Stimulated activated memory B cell treated with anti-CD40 and anti-IgM and Interleukin-4, amounts not matched to agents 10 μg/mL and 1 μg/mL and 100 μg/mL, for 72 hours (primary cell): ENCODE results near the gene IGSF11.
A peak's percentile ranks its signal among the peaks of the same experiment; 100 is the strongest.

ENCODE experiments used
- ATAC-seq: fragments of 150-1000 bp; cut with Tn5 transposase; 2 replicates; pipeline ENCODE4 v1.10.0; 2021
- H3K27ac Mint-ChIP-seq: one replicate; pipeline ENCODE4 v1.8.0; 2022; ENCODE audit warnings: mild to moderate bottlenecking, mixed read lengths
- H3K27me3 Mint-ChIP-seq: one replicate; pipeline ENCODE4 v1.8.0; 2022; ENCODE audit warnings: mixed read lengths
- H3K36me3 Mint-ChIP-seq: one replicate; pipeline ENCODE4 v1.8.0; 2022; ENCODE audit warnings: mixed read lengths
- H3K4me1 Mint-ChIP-seq: one replicate; pipeline ENCODE4 v1.8.0; 2022; ENCODE audit warnings: mixed read lengths
- H3K4me3 Mint-ChIP-seq: one replicate; pipeline ENCODE4 v1.8.0; 2022; ENCODE audit warnings: mild to moderate bottlenecking, moderate library complexity, mixed read lengths
- H3K9me3 Mint-ChIP-seq: one replicate; pipeline ENCODE4 v1.8.0; 2022; ENCODE audit warnings: mixed read lengths

Gene IGSF11

DNA sequence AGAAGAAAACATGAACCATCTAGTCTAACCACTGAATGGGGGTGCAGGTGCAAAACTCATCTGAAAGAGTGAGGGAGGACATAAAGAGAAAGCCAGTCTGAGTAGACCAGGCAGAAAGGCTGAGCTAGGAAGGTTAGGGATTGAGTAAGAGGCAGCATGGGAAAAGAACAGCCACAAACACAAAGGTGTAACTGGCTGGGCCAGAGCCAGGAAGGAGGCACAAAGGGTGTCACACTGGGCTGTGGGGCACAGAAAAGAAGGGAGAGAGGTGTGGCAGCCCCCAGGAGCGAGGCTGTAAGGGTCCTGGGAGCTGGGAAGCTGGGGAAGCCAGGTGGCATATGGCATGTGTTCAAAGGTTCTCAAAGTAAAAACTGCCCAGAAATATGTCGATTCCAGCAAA, 18.7 kb downstream of the IGSF11 start:
- no peak for ATAC-seq
- no peak overlapping the region for H3K27ac Mint-ChIP-seq
- no peak overlapping the region for H3K4me3 Mint-ChIP-seq
- H3K4me1 Mint-ChIP-seq, result no peaks in the 10 kb centered on the region
- peaks cover 44% of the 10 kb centered on the region for H3K27me3 Mint-ChIP-seq
- H3K9me3 Mint-ChIP-seq, result no peaks in the 10 kb centered on the region
- no peaks in the 10 kb centered on the region for H3K36me3 Mint-ChIP-seq

DNA sequence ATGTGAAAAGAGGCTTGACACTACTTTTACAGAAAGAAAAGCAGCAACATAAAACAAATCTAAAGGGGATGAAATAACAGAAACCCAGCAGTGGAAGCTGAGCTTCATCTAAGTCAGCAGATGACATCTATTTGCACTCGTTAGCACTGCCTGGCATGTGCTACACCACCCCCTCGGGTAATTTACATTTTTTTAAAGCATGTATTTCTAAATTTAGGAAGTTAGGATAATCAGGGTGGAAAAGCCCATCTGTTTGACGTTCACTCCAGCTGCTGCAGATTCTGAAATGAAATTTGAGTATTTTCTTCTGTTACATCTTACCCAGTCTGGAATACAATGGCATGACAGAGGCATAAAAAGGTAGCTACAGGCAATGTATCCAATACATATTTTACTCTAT, 20.7 kb downstream of the IGSF11 start:
- H3K27me3 Mint-ChIP-seq, result peaks cover 35% of the 10 kb centered on the region
- no peak for ATAC-seq
- H3K36me3 Mint-ChIP-seq, result no peaks in the 10 kb centered on the region
- H3K27ac Mint-ChIP-seq, result no peak overlapping the region
- H3K9me3 Mint-ChIP-seq, result no peaks in the 10 kb centered on the region
- no peaks in the 10 kb centered on the region for H3K4me1 Mint-ChIP-seq
- no peak overlapping the region for H3K4me3 Mint-ChIP-seq

DNA sequence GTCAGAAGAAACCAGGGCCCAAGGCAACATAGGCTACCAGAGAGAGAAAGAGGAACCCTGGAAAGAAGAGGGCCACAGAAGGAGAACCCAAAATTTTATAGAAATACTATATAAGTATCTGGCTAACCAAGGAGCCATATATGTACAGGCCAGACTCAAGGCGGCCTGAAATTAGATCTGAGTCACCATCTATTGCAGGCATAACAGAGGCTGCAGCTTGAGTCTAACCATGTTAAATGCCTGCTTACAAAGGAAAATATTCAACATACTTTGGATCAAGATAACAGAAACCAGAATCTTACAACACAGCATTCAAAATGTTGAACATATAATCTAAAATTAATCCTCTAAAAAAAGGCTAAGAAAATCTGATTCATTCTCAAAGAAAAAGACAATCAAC, 23.1 kb downstream of the IGSF11 start:
- H3K27ac Mint-ChIP-seq, result no peak overlapping the region

DNA sequence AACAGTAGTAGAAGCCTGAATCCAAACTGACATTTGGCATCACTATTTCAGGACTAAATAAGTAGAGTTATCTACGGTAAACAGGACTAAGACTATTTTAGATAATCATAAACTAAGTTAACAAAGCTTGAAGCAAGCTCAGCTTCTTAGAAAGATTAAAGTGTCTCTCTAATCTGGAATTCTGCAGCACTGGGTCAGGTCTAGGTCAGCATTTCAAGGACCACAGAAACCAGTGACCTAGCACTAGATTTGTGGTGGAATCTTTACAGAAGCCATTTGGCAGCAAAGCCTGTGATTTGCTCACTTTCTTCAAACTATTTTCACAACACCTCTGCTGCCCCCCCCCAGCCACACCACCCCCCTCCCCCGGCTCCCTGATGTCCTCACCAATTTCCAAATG, 37.5 kb downstream of the IGSF11 start:
- ATAC-seq, result no peak

More for the DNA sequence above, 23.1 kb downstream of the IGSF11 start:
- Mint-ChIP-seq H3K36me3 (no peaks in the 10 kb centered on the region), H3K4me3 (no peak overlapping the region), H3K27me3 (peaks cover 48% of the 10 kb centered on the region), H3K9me3 (peaks cover 5% of the 10 kb centered on the region), H3K4me1 (no peaks in the 10 kb centered on the region)
- no peak for ATAC-seq

DNA sequence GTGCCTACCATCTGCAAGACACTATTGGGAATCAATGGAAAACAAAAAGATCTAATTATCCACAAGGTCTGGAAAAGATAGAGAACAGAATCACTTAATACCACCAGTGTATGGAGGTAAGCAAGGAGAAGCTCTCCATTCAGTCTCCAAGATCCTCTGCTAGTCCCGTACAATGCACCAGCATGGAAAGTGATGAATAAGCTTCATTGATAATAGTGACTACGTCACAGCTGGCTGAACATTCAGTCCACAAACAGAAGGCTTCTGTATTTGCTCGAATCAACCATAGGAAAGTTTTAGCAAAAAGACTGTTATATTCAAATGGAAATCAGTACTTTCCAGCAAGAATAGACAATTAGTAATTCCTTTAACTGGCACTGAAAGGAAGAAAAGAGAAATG, 42.9 kb downstream of the IGSF11 start:
- Mint-ChIP-seq H3K27ac (no peak overlapping the region), H3K36me3 (no peaks in the 10 kb centered on the region), H3K9me3 (no peaks in the 10 kb centered on the region), H3K4me3 (no peak overlapping the region), H3K27me3 (no peaks in the 10 kb centered on the region), H3K4me1 (no peaks in the 10 kb centered on the region)
- ATAC-seq, result no peak

More for the DNA sequence above, 37.5 kb downstream of the IGSF11 start:
- peaks cover 3% of the 10 kb centered on the region for H3K9me3 Mint-ChIP-seq
- H3K27me3 Mint-ChIP-seq, result no peaks in the 10 kb centered on the region
- no peaks in the 10 kb centered on the region for H3K36me3 Mint-ChIP-seq
- H3K27ac Mint-ChIP-seq, result no peak overlapping the region
- H3K4me3 Mint-ChIP-seq, result no peak overlapping the region
- no peaks in the 10 kb centered on the region for H3K4me1 Mint-ChIP-seq

DNA sequence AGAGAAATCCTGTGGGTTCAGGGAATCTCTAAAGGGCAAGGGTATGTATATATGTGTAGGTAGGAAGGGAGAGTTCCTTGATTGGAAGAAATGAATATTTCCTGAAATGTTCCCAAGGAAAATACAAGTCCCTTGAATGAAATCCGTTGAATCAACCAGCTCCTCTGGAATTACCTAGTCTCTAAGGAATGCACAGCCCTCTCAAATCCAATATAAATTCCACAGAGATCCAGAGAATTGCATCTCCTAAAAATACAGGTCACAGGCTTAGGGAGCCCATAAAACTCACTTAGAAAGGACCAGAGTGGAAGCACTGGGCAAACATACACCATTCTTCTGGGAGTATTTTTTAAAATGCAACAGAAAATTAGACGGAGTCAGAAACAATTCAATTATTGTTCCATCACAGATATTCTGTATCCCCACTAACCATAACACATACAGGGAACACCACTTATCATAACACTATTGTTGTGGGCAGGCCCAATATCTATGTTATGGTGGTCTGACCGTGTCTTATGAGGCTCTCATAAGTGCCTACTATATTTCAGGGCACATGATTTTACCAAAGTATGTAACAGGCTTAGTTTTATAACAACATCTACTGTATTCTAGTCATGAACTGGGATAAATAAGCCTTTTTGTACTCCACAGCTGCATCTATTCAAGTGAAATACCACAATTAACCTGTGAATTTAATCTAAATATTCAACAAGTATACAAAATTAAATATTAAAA, 43.7 kb downstream of the IGSF11 start:
- Mint-ChIP-seq H3K9me3 (no peaks in the 10 kb centered on the region), H3K36me3 (no peaks in the 10 kb centered on the region), H3K27ac (no peak overlapping the region), H3K27me3 (peaks cover 4% of the 10 kb centered on the region), H3K4me3 (no peak overlapping the region), H3K4me1 (no peaks in the 10 kb centered on the region)
- ATAC-seq, result no peak

DNA sequence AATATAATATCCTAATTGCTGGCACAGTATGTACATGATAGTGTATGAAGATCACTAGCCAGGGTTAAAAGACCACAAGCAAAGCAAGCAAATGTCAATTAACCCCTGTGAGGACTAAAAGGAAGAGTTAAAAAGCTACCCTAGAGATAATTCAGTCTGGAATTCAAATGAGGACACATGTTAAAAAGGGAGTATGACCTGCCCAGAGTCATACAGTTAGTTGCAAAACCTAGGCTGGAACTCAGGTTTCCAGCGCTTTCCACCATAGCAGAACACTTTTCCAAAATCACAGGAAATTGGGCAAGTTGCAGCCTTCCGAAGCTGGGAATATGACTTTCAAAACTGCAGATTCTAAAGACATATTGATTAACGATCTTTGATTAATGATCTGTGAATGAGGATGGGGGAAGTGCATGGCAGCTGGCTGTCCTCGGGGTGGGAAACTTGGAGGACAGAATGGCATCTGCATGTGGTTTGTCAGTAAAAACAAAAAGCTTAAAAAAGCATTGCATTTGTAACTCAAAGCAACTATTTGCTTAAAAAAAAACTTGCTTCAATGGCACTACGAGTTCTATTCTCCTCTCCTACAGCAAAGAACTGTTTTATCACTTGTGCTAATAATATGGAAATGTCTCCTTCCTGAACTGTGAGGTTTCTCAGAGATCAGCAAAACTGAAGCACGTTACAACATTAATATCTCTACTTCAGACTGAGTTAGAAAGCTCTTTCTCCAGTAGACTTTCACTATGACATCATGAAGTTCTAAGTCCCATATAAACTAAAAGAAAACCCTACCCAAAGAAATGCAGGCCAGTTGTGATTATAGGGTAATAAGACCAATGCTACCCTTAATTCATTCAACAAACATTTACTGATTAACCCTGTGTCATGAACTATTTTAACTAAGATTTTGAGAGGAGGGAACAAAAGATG, 46.2 kb downstream of the IGSF11 start:
- Mint-ChIP-seq H3K9me3 (no peaks in the 10 kb centered on the region), H3K4me1 (no peaks in the 10 kb centered on the region), H3K27ac (no peak overlapping the region), H3K4me3 (no peak overlapping the region), H3K36me3 (no peaks in the 10 kb centered on the region), H3K27me3 (peaks cover 18% of the 10 kb centered on the region)
- ATAC-seq, result no peak

DNA sequence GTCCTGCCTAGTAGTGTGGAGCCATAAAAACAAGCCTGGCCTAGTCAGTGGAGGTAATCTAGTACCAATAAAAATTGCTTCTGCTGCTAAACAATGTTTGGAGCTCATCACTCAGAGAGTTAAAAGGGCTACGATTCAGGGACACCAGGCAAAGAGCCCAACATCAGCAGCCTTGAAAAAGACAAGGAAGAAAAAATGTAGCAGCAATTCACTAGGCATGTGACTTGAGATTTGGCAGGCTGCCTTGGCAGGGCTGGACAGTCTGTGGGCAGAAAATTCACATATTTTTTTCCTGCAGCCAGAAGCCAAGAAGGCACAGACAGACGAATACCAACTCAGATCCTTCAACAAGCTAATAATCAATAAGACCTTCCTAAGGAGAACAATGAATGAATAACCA, 47.2 kb downstream of the IGSF11 start:
- Mint-ChIP-seq H3K4me3 (no peak overlapping the region), H3K4me1 (no peaks in the 10 kb centered on the region), H3K36me3 (no peaks in the 10 kb centered on the region), H3K27me3 (peaks cover 18% of the 10 kb centered on the region), H3K9me3 (no peaks in the 10 kb centered on the region), H3K27ac (no peak overlapping the region)
- ATAC-seq, result no peak

DNA sequence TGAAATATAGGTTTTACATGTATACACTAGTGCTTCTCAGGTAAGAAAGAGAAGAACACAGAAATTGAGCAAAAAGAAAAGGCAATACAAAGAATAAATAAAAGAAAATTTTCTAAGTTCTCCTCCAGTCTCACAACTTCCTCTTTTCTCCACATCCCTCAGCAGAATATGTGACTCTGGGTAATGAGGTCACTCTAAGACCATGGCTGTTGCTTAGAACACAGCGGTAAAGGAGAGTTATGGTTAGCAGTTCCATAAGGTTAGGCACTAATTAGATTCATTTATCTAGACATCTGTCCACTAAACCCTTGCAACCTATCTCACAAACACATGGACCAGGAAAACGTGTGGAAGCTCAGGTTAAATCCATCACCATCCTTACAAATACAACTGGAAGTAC, 47.9 kb downstream of the IGSF11 start:
- Mint-ChIP-seq H3K36me3 (no peaks in the 10 kb centered on the region), H3K27ac (no peak overlapping the region), H3K4me1 (no peaks in the 10 kb centered on the region), H3K4me3 (no peak overlapping the region), H3K27me3 (peaks cover 18% of the 10 kb centered on the region), H3K9me3 (no peaks in the 10 kb centered on the region)
- no peak for ATAC-seq

DNA sequence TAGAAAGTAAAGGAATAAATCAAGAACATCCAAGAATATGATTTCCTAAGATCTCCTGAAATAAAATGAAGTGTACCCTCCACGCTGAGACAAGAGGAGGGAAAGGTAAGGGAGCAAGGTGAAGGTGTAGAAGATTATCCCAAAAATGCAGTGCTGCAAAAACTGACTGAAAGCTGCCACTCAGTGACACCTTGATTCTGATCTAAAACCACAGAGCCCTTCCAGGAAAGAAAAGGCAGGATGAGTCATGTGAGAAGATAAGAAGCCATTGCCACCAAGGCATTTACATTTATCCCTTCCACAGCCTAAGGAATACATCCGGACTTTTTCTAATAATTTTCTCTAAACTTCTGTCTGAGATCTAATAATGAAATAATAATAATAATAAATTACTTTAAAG, 49.9 kb downstream of the IGSF11 start:
- Mint-ChIP-seq H3K36me3 (no peaks in the 10 kb centered on the region), H3K4me1 (no peaks in the 10 kb centered on the region), H3K27ac (no peak overlapping the region), H3K9me3 (no peaks in the 10 kb centered on the region), H3K27me3 (peaks cover 19% of the 10 kb centered on the region), H3K4me3 (no peak overlapping the region)
- ATAC-seq, result no peak

DNA sequence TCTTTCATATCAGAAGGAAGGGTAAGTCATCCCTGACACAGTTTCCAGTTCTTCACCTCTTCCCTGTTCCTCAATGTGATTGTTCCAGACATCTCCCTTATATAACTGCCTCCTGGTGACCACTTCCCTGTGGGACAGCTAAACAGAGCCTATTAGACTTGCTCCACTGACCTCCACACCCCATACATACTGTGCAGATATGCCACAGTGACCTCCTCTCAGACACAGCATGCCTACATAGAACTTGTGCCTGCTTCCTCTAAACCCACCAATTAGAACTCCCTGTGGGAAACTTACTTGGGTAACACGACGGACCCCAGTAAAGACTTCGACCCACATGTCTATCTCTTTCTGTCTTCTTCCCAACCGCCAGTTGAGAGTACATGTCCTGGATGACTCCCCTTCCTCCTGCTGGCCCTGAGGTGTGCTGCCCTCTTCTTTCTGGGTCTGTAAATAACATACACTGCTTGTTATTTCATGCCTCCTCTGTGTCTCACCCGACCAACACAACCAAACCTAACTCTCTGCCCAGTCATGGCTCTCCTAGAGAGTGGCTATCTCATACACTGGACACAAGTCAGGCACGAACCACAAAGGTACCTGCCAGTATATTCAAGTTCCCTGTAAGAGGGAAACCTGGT, 53.0 kb downstream of the IGSF11 start:
- Mint-ChIP-seq H3K9me3 (no peaks in the 10 kb centered on the region), H3K27me3 (peaks cover 37% of the 10 kb centered on the region), H3K4me3 (no peak overlapping the region), H3K27ac (no peak overlapping the region), H3K4me1 (no peaks in the 10 kb centered on the region), H3K36me3 (no peaks in the 10 kb centered on the region)
- ATAC-seq, result peak; percentile 53

DNA sequence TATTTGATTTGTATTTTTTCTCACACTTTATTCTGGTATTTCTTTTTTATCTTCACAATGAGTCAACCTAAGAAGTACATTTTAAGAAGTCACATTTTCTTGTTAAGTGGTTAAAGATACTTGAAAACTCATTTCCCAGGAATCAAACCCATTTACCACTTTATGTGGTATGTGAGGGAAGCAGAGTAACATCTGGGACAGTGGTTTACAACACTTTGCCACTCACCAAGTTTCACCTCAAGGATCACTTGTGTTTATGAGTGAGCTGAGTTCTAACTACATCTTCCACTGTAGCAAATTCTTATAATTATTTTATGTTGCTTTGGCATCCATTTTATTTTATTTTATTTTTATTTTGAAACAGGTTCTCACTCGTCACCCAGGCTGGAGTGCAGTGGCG, 53.8 kb downstream of the IGSF11 start:
- Mint-ChIP-seq H3K9me3 (no peaks in the 10 kb centered on the region), H3K27ac (no peak overlapping the region), H3K4me3 (no peak overlapping the region), H3K4me1 (no peaks in the 10 kb centered on the region), H3K36me3 (no peaks in the 10 kb centered on the region), H3K27me3 (peaks cover 31% of the 10 kb centered on the region)
- ATAC-seq, result no peak

DNA sequence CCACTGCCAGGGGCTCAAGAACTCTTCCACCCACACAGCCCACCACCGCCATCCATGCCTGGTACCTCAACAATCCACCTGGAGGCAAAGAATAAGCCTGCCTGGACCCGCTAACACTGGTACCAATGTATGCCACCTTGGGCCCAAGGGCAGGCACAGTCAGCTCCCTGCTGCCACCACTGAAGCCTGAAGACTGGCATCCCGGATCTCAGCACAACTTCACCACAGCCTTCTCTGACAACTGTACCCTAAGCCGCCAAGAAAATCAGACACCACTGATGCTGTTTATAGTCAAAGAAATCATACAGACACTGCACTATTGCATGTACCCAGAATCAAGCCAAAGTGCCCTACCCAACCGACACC, 56.3 kb downstream of the IGSF11 start:
- Mint-ChIP-seq H3K4me3 (no peak overlapping the region), H3K27me3 (peaks cover 38% of the 10 kb centered on the region), H3K36me3 (no peaks in the 10 kb centered on the region), H3K4me1 (no peaks in the 10 kb centered on the region), H3K27ac (no peak overlapping the region), H3K9me3 (no peaks in the 10 kb centered on the region)
- ATAC-seq, result no peak

DNA sequence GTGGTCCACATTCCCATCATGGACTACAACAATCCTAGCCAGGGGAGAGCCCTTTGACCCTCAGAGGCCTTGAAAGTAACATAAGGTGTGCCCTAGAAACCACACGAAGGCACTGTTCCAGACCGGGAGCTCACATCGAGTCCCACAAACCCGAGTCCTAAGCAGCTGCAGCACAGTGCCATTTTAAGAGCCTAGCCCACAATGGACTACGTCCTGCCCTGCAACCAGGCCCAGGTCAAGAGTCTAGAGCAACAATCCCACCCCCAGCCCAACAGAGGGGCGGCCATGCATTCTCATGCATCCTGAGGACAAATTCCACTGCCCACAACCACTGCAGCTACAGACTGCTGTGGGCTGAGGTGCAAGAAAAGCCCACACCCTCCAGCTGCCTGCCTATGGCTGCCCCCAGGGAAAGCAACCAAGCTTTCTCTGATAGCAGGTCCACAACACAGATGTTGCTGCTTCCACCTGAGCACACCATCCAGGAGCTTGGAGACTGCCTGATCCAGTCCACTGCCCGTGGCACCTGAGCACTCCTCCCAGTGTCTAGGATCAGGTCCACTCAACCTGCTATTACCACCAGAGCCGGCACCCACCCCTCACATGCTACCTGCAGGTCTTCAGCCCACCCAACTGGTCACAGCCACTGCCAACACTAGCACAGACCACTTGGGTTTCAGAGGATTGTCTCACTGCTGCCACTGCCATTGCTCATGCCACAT, 56.8 kb downstream of the IGSF11 start:
- no peaks in the 10 kb centered on the region for H3K9me3 Mint-ChIP-seq
- H3K27me3 Mint-ChIP-seq, result peaks cover 43% of the 10 kb centered on the region
- H3K27ac Mint-ChIP-seq, result no peak overlapping the region
- no peaks in the 10 kb centered on the region for H3K36me3 Mint-ChIP-seq
- no peak overlapping the region for H3K4me3 Mint-ChIP-seq
- H3K4me1 Mint-ChIP-seq, result no peaks in the 10 kb centered on the region
- peak; percentile 43 for ATAC-seq

DNA sequence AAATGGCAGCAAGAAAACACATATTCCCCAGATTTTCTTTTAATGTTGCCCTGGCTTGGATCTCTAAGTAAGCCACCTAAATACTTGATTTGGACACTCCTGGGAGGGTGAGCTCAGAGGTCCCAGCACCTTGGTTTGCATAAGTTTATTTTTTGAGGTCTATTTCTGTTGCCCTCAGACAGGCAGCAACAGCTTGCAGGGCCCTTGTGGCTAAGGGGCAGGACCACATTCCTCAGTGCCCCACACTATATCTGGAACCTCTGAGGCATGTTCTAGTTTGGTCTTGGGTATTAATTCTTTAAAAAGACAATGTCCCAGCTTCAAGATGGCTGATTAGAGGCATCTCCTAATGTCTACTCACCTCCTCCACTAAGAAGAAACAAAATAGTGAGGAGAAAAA, 57.5 kb downstream of the IGSF11 start:
- no peaks in the 10 kb centered on the region for H3K4me1 Mint-ChIP-seq
- peaks cover 50% of the 10 kb centered on the region for H3K27me3 Mint-ChIP-seq

More for the DNA sequence above, 57.5 kb downstream of the IGSF11 start:
- H3K9me3 Mint-ChIP-seq, result no peaks in the 10 kb centered on the region
- no peak overlapping the region for H3K4me3 Mint-ChIP-seq
- H3K27ac Mint-ChIP-seq, result no peak overlapping the region
- ATAC-seq, result no peak
- no peaks in the 10 kb centered on the region for H3K36me3 Mint-ChIP-seq
